B cell (primary cell): ENCODE measurements around the gene RPTOR. TPM values are rescaled to one million over a fixed set of nuclear protein-coding genes. Genes with fewer than 3 reads are reported as not detected.
"Not testable (repeated sequence)": the region's sequence is repeated elsewhere in the genome, so short reads cannot be mapped to it uniquely, and the experiment has no call there.

Experiments
- ATAC-seq: fragments of 200-7000 bp; cut with Tn5 transposase; one replicate; pipeline ENCODE4 v1.10.0; 2021; ENCODE audit warnings: low read depth, mild to moderate bottlenecking, moderate number of reproducible peaks, moderate library complexity
- CTCF ChIA-PET: fragments of 350-600 bp; sonication (Branson Sonifier 250); formaldehyde crosslinking; loops from one replicate; lab custom pipeline; 2021; ENCODE audit warnings: antibody characterized with exemption, inconsistent platforms; lab: Charles Lee
- POLR2A ChIA-PET: fragments of 350-600 bp; sonication (Branson Sonifier 250); formaldehyde crosslinking; loops from one replicate; lab custom pipeline; 2021; ENCODE audit warnings: antibody characterized with exemption; lab: Charles Lee
- DNase-seq: peaks from one replicate; pipeline ENCODE4 v3.0.0; 2013
- H2AFZ ChIP-seq: 2 replicates; pipeline ENCODE4 v1.6.1; 2012; ENCODE audit warnings: mild to moderate bottlenecking, low read depth, low read length; ENCODE audit not compliant: insufficient read depth, poor library complexity, severe bottlenecking
- H3K27ac ChIP-seq, 2 donors: 1 replicate in 1 of 2; 2 replicates in 1 of 2; pipeline ENCODE4 v1.5.1; 2012 to 2013; ENCODE audit warnings: low read length in 2 of 2, mild to moderate bottlenecking in 2 of 2, moderate library complexity in 1 of 2
- H3K27me3 ChIP-seq, 4 experiments: fragments of 200-600 bp in 1 of 4; sonication (generic) in 1 of 4; replicated peaks in 1 of 4; 1 replicate in 2 of 4; 2 replicates in 2 of 4; pipeline versions ENCODE4 v1.6.1 to v1.7.0; 2013 to 2016; ENCODE audit warnings: low read length in 3 of 4, mild to moderate bottlenecking in 2 of 4, mixed read lengths in 1 of 4, moderate library complexity in 1 of 4; ENCODE audit not compliant: insufficient read depth in 4 of 4, control insufficient read depth in 3 of 4; ENCODE audit errors: control extremely low read depth in 1 of 4
- H3K36me3 ChIP-seq, 2 experiments: replicated peaks in 1 of 2; 1 replicate in 1 of 2; 2 replicates in 1 of 2; pipeline versions ENCODE4 v1.6.1 to v1.7.1; 2013; ENCODE audit warnings: low read length in 1 of 2; ENCODE audit not compliant: insufficient read depth in 2 of 2, control insufficient read depth in 1 of 2; ENCODE audit errors: control extremely low read depth in 1 of 2, extremely low read depth in 1 of 2
- H3K4me1 ChIP-seq, 2 donors: fragments of 200-600 bp in 1 of 2; sonication (generic) in 1 of 2; 1 replicate in 1 of 2; 2 replicates in 1 of 2; pipeline versions ENCODE4 v1.5.1 to v1.6.1; 2013 to 2017; ENCODE audit warnings: low read length in 2 of 2; ENCODE audit not compliant: control insufficient read depth in 2 of 2, insufficient read depth in 2 of 2
- H3K4me2 ChIP-seq: replicated peaks from 2 replicates; pipeline ENCODE3; 2012; ENCODE audit warnings: mild to moderate bottlenecking, low read depth, low read length; ENCODE audit not compliant: poor library complexity, severe bottlenecking
- H3K4me3 ChIP-seq, 5 experiments: fragments of 200-600 bp in 1 of 5; sonication (generic) in 1 of 5; 1 replicate in 3 of 5; 2 replicates in 2 of 5; pipeline versions ENCODE4 v1.5.1 to v1.7.0; 2011 to 2016; ENCODE audit warnings: low read length in 4 of 5, mild to moderate bottlenecking in 4 of 5, low read depth in 2 of 5, control low read depth in 1 of 5, moderate library complexity in 1 of 5; ENCODE audit not compliant: insufficient read depth in 1 of 5; ENCODE audit errors: control extremely low read depth in 1 of 5, extremely low read depth in 1 of 5
- H3K79me2 ChIP-seq: fragments of 200-600 bp; sonication (generic); one replicate; pipeline ENCODE4 v1.6.0; 2016; ENCODE audit warnings: low read length; ENCODE audit not compliant: control insufficient read depth, insufficient read depth
- H3K9ac ChIP-seq: fragments of 200-600 bp; sonication (generic); 2 replicates; pipeline ENCODE4 v1.6.1; 2017; ENCODE audit warnings: mild to moderate bottlenecking, low read length, moderate library complexity
- H3K9me3 ChIP-seq, 3 donors: one replicate each; pipeline versions ENCODE4 v1.6.1 to v1.7.1; 2013; ENCODE audit warnings: low read length in 2 of 3; ENCODE audit not compliant: control insufficient read depth in 2 of 3, insufficient read depth in 1 of 3; ENCODE audit errors: control extremely low read depth in 1 of 3
- H4K20me1 ChIP-seq: 2 replicates; pipeline ENCODE4 v1.6.0; 2012; ENCODE audit warnings: mild to moderate bottlenecking, low read length; ENCODE audit not compliant: insufficient read depth, control insufficient read depth, poor library complexity, severe bottlenecking
- H3K27ac Mint-ChIP-seq: one replicate; pipeline ENCODE4 v1.8.0; 2021; ENCODE audit warnings: mixed read lengths
- H3K27me3 Mint-ChIP-seq: one replicate; pipeline ENCODE4 v1.8.0; 2021; ENCODE audit warnings: mixed read lengths
- H3K4me1 Mint-ChIP-seq: one replicate; pipeline ENCODE4 v1.8.0; 2021; ENCODE audit warnings: mixed read lengths
- H3K4me3 Mint-ChIP-seq: one replicate; pipeline ENCODE4 v1.8.0; 2021; ENCODE audit warnings: mixed read lengths
- H3K9me3 Mint-ChIP-seq: one replicate; pipeline ENCODE4 v1.8.0; 2022; ENCODE audit warnings: mixed read lengths; ENCODE audit not compliant: insufficient read depth
- EZH2 ChIP-seq: IDR thresholded peaks from 2 replicates; pipeline ENCODE4 v1.6.1; 2012; ENCODE audit warnings: borderline replicate concordance, low read depth, mild to moderate bottlenecking, moderate library complexity, low read length; ENCODE audit not compliant: insufficient read depth, poor library complexity, severe bottlenecking
- WGBS: methylation state at CpG from one replicate; pipeline ENCODE4 v1.1.5; 2013; ENCODE audit warnings: missing lambda C conversion rate; ENCODE audit not compliant: insufficient coverage; 5-methylcytosine and 5-hydroxymethylcytosine counted together
- intact Hi-C: fragments of 100-400 bp; cut with micrococcal nuclease; formaldehyde crosslinking; loops from one replicate; pipeline ENCODE4 v1.10.0; 2022
- polyA plus RNA-seq: library from polyadenylated mRNA; depleted of rRNA; stranded (reverse); fragments of >200 nt; gene quantifications from 2 replicates; pipeline ENCODE4 v1.2.3, GENCODE V29; 2012
- total RNA-seq, 2 donors: library from RNA; stranded (reverse); fragments of 120-200 nt in 1 of 2; gene quantifications; 1 replicate in 1 of 2; 2 replicates in 1 of 2; pipeline versions ENCODE4 v1.2.3 to v1.2.4, GENCODE V29; 2013 to 2022
- TF ChIP-seq, protein P1 (sequence below): fragments of 200-600 bp; IDR thresholded peaks from one replicate; pipeline ENCODE4 v1.8.0; 2022; ENCODE audit warnings: antibody characterized with exemption, mild to moderate bottlenecking

The RPTOR gene
- total and polyA plus RNA-seq, 2 donors (not counting 1 experiment from before 2014, with no cell fraction given): 13.4 to 58.8 TPM

DNA sequence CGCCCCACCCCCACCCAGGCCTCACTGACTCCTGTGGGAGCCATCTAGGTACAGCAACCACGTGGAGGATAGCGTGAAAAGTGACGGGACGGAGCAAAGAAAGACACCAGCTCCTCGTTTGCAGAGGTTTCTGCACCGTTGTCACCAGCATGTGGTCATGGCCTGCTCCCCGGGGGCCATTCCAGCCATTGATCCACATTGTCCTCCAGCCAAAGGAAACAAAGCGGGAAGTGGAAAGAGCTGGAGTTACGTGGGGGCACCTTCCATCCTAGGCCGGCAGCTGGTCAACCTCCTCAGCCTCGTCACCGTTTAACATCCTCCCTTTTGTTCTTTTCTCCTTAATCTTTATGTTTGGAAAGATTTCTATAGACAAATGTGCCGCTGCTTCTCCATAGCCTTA is 153.7 kb downstream of the RPTOR start:
- H3K4me1 ChIP-seq: peaks cover 10 to 14% of the 10 kb centered on the region in 2 donors
- H3K4me3 ChIP-seq: no peak overlapping the region
- H3K9ac ChIP-seq: no peak overlapping the region
- peaks cover 91% of the 10 kb centered on the region for H3K79me2 ChIP-seq
- H3K27ac ChIP-seq: no peak overlapping the region
- no peaks in the 10 kb centered on the region for H3K27me3 ChIP-seq
- H3K9me3 Mint-ChIP-seq: peaks cover 4% of the 10 kb centered on the region
- ChIA-PET CTCF (no interaction called here), POLR2A (no interaction called here)
- no peak overlapping the region for H3K4me2 ChIP-seq
- H4K20me1 ChIP-seq: peaks cover 71% of the 10 kb centered on the region
- intact Hi-C loops: no loop called here
- no peak overlapping the region for H3K27ac Mint-ChIP-seq
- TF ChIP-seq, protein P1, sequence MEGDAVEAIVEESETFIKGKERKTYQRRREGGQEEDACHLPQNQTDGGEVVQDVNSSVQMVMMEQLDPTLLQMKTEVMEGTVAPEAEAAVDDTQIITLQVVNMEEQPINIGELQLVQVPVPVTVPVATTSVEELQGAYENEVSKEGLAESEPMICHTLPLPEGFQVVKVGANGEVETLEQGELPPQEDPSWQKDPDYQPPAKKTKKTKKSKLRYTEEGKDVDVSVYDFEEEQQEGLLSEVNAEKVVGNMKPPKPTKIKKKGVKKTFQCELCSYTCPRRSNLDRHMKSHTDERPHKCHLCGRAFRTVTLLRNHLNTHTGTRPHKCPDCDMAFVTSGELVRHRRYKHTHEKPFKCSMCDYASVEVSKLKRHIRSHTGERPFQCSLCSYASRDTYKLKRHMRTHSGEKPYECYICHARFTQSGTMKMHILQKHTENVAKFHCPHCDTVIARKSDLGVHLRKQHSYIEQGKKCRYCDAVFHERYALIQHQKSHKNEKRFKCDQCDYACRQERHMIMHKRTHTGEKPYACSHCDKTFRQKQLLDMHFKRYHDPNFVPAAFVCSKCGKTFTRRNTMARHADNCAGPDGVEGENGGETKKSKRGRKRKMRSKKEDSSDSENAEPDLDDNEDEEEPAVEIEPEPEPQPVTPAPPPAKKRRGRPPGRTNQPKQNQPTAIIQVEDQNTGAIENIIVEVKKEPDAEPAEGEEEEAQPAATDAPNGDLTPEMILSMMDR: no peak
- no peak for TF ChIP-seq EZH2
- H3K4me3 Mint-ChIP-seq: no peak overlapping the region
- DNase-seq (no peak), ATAC-seq (no peak)
- H3K36me3 ChIP-seq: no peaks in the 10 kb centered on the region
- WGBS: 98% methylated on average over 9 of the region's 14 CpGs
- H3K9me3 ChIP-seq: peaks cover 0 to 8% (median 3%) of the 10 kb centered on the region in 3 donors
- H3K27me3 Mint-ChIP-seq: no peaks in the 10 kb centered on the region
- no peak overlapping the region for H2AFZ ChIP-seq
- H3K4me1 Mint-ChIP-seq: peaks cover 22% of the 10 kb centered on the region

DNA sequence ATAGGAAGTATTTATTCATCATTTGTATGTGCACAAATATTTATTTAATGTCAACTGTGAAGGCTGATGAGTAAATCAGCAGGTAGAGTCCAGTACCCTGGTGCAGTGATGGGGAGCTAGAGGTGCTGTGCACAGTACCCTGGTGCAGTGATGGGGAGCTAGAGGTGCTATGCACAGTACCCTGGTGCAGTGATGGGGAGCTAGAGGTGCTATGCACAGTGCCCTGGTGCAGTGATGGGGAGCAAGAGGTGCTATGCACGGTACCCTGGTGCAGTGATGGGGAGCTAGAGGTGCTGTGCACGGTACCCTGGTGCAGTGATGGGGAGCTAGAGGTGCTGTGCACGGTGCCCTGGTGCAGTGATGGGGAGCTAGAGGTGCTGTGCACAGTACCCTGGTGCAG is 154.6 kb downstream of the RPTOR start:
- H2AFZ ChIP-seq, ATAC-seq, H3K27me3 ChIP-seq, H3K9ac ChIP-seq, H3K27me3 Mint-ChIP-seq, H3K4me3 Mint-ChIP-seq, H3K36me3 ChIP-seq, H3K9me3 Mint-ChIP-seq, DNase-seq, H3K27ac ChIP-seq, intact Hi-C loops, CTCF ChIA-PET, H3K4me3 ChIP-seq, H3K4me2 ChIP-seq, H3K27ac Mint-ChIP-seq: not testable (repeated sequence)
- Histone ChIP-seq H3K9me3 (peaks cover 0 to 12% (median 3%) of the 10 kb centered on the region in 3 donors), H3K4me1 (peaks cover 16 to 17% of the 10 kb centered on the region in 2 donors), H4K20me1 (peaks cover 67% of the 10 kb centered on the region), H3K79me2 (peaks cover 82% of the 10 kb centered on the region)
- POLR2A ChIA-PET: interaction anchor here (0.6 kb wide), 1 partner anchor 324 kb away, joined by 3 read pairs; no protein-coding TSS in a partner anchor
- 100% methylated on average over 1 of the region's 3 CpGs for WGBS
- H3K4me1 Mint-ChIP-seq: peaks cover 29% of the 10 kb centered on the region
